SK-N-SH (cell line): ENCODE data around the gene R3HDM4. TPM values are rescaled to one million over a fixed set of nuclear protein-coding genes. Genes with fewer than 3 reads are reported as not detected.
A peak's percentile ranks its signal among the peaks of the same experiment; 100 is the strongest.

Experiments
- CTCF ChIA-PET: fragments of 300-600, 350-600 bp; formaldehyde crosslinking; extraction: SDS; loops from one replicate; lab custom pipeline; 2021; lab: Yijun Ruan, JAX
- POLR2A ChIA-PET: fragments of 350-600 bp; sonication (Branson Sonifier 250); formaldehyde crosslinking; extraction: SDS; loops from one replicate; lab custom pipeline; 2020; ENCODE audit warnings: antibody characterized with exemption, inconsistent platforms; lab: Yijun Ruan, JAX
- DNase-seq: peaks from one replicate; pipeline ENCODE4 v3.0.0; 2012
- H2AFZ ChIP-seq: fragments of 200-600 bp; sonication (generic); 2 replicates; pipeline ENCODE4 v1.8.1; 2016; ENCODE audit warnings: antibody characterized with exemption, mild to moderate bottlenecking, low read depth
- H3F3A ChIP-seq: fragments of 200-600 bp; sonication (generic); replicated peaks from 2 replicates; pipeline ENCODE3; 2016; ENCODE audit warnings: antibody characterized with exemption, mild to moderate bottlenecking; ENCODE audit not compliant: insufficient read depth
- H3K27ac ChIP-seq, 2 experiments: fragments of 200-500 bp in 1 of 2; fragments of 200-600 bp in 1 of 2; sonication (Bioruptor generic) in 1 of 2; sonication (generic), shearing (Covaris generic) in 1 of 2; 2 replicates each; pipeline versions ENCODE4 v1.5.1 to v1.6.1; 2014 to 2016; ENCODE audit warnings: low read depth in 2 of 2, inconsistent platforms in 1 of 2, low read length in 1 of 2, mild to moderate bottlenecking in 1 of 2, mixed read lengths in 1 of 2
- H3K27me3 ChIP-seq: fragments of 200-600 bp; sonication (generic), shearing (Covaris generic); 2 replicates; pipeline ENCODE4 v1.6.1; 2016; ENCODE audit warnings: mixed run types; ENCODE audit not compliant: insufficient read depth
- H3K36me3 ChIP-seq, 2 experiments: fragments of 200-500 bp in 1 of 2; fragments of 200-600 bp in 1 of 2; sonication (Bioruptor generic) in 1 of 2; sonication (generic) in 1 of 2; replicated peaks in 1 of 2; 2 replicates each; pipeline versions ENCODE3 to v1.5.1; 2014 to 2016; ENCODE audit warnings: low read length in 1 of 2, mild to moderate bottlenecking in 1 of 2; ENCODE audit not compliant: insufficient read depth in 2 of 2, control insufficient read depth in 1 of 2
- H3K4me1 ChIP-seq, 2 experiments: fragments of 200-500 bp in 1 of 2; fragments of 200-600 bp in 1 of 2; sonication (Bioruptor generic) in 1 of 2; sonication (generic), shearing (Covaris generic) in 1 of 2; 2 replicates each; pipeline versions ENCODE4 v1.5.1 to v1.6.1; 2014 to 2016; ENCODE audit warnings: low read depth in 1 of 2, low read length in 1 of 2, mixed run types in 1 of 2; ENCODE audit not compliant: insufficient read depth in 2 of 2, control insufficient read depth in 1 of 2
- H3K4me2 ChIP-seq: fragments of 200-600 bp; sonication (generic), shearing (Covaris generic); 2 replicates; pipeline ENCODE4 v1.6.1; 2017; ENCODE audit warnings: mixed run types
- H3K4me3 ChIP-seq, 2 experiments: fragments of 200-500 bp in 1 of 2; fragments of 200-600 bp in 1 of 2; sonication (Bioruptor generic) in 1 of 2; sonication (generic), shearing (Covaris generic) in 1 of 2; 2 replicates each; pipeline versions ENCODE4 v1.5.1 to v1.8.1; 2014 to 2016; ENCODE audit warnings: low read depth in 2 of 2, inconsistent platforms in 1 of 2, low read length in 1 of 2, mild to moderate bottlenecking in 1 of 2, mixed read lengths in 1 of 2, moderate library complexity in 1 of 2
- H3K79me2 ChIP-seq: fragments of 200-600 bp; sonication (generic); 2 replicates; pipeline ENCODE4 v1.8.1; 2017; ENCODE audit warnings: mild to moderate bottlenecking; ENCODE audit not compliant: insufficient read depth
- H3K9ac ChIP-seq: fragments of 200-600 bp; sonication (generic); 2 replicates; pipeline ENCODE4 v1.6.1; 2017; ENCODE audit warnings: mixed run types
- H3K9me2 ChIP-seq: fragments of 200-600 bp; sonication (generic); 2 replicates; pipeline ENCODE4 v1.6.1; 2017; ENCODE audit warnings: mixed run types
- H3K9me3 ChIP-seq: fragments of 200-600 bp; sonication (generic); 2 replicates; pipeline ENCODE4 v1.6.1; 2017; ENCODE audit warnings: mixed run types, mild to moderate bottlenecking, moderate library complexity
- H4K20me1 ChIP-seq: fragments of 200-600 bp; sonication (generic); 2 replicates; pipeline ENCODE4 v1.6.1; 2017; ENCODE audit warnings: mild to moderate bottlenecking, mixed run types; ENCODE audit not compliant: insufficient read depth
- EZH2phosphoT487 ChIP-seq: fragments of 200-600 bp; sonication (generic); IDR thresholded peaks from 2 replicates; pipeline ENCODE4 v1.6.1; 2017; ENCODE audit warnings: low read depth, mixed run types, mild to moderate bottlenecking, antibody characterized with exemption, moderate library complexity, borderline replicate concordance
- FOSL2 ChIP-seq: IDR thresholded peaks from 2 replicates; pipeline ENCODE4 v1.4.0; 2012; ENCODE audit warnings: low read depth, mild to moderate bottlenecking, moderate library complexity, borderline replicate concordance
- MXI1 ChIP-seq: IDR thresholded peaks from 2 replicates; pipeline ENCODE4 v1.6.1; 2012; ENCODE audit warnings: mild to moderate bottlenecking, low read depth, low read length, improper control_type of control experiment
- NFIC ChIP-seq: IDR thresholded peaks from 2 replicates; pipeline ENCODE4 v1.4.0; 2012; ENCODE audit warnings: borderline replicate concordance
- PBX3 ChIP-seq: IDR thresholded peaks from 2 replicates; pipeline ENCODE4; 2012
- RAD21 ChIP-seq: IDR thresholded peaks from 2 replicates; pipeline ENCODE4 v1.6.1; 2012; ENCODE audit warnings: mild to moderate bottlenecking, low read length
- RFX5 ChIP-seq: IDR thresholded peaks from 2 replicates; pipeline ENCODE4 v1.6.1; 2012; ENCODE audit warnings: mild to moderate bottlenecking, improper control_type of control experiment, low read length
- SMC3 ChIP-seq: IDR thresholded peaks from 2 replicates; pipeline ENCODE4 v1.6.1; 2012; ENCODE audit warnings: low read depth, low read length, improper control_type of control experiment
- TCF12 ChIP-seq: IDR thresholded peaks from 2 replicates; pipeline ENCODE4 v1.4.0; 2012
- TEAD4 ChIP-seq: IDR thresholded peaks from 2 replicates; pipeline ENCODE4 v1.4.0; 2012; ENCODE audit warnings: mild to moderate bottlenecking, borderline replicate concordance; ENCODE audit not compliant: insufficient read depth
- USF2 ChIP-seq: fragments of 150-350 bp; IDR thresholded peaks from 2 replicates; pipeline ENCODE4 v1.6.1; 2017; ENCODE audit warnings: antibody characterized with exemption, low read length, low read depth, borderline replicate concordance
- WGBS: methylation state at CpG from one replicate; pipeline ENCODE4 v1.1.6; 2017; ENCODE audit warnings: low lambda C conversion rate; 5-methylcytosine and 5-hydroxymethylcytosine counted together
- polyA plus RNA-seq, 3 experiments: library from polyadenylated mRNA; depleted of rRNA; stranded (reverse); fragments of >200 nt; gene quantifications; 2 replicates each; pipeline ENCODE4 v1.2.3, GENCODE V29; 2012

Gene R3HDM4
- polyA plus RNA-seq, 1 of the 3 experiments (the other 2 are of a cell fraction): 39.2 TPM

GRCh38 chr19:873084-873483 is 39.9 kb downstream of the R3HDM4 start:
- CTCF ChIA-PET: interaction anchor here (0.6 kb wide), 1 partner anchor 103 kb away, joined by 4 read pairs; no protein-coding TSS in a partner anchor
- no peak overlapping the region for H3K9ac ChIP-seq

GRCh38 chr19:872266-872951 is 40.6 kb downstream of the R3HDM4 start:
- H3K9me3 ChIP-seq: no peaks in the 10 kb centered on the region
- no peak overlapping the region for H2AFZ ChIP-seq
- peaks cover 22% of the 10 kb centered on the region for H3F3A ChIP-seq
- no peaks in the 10 kb centered on the region for H3K79me2 ChIP-seq
- 80% methylated on average over 26 of the region's 27 CpGs for WGBS
- TF ChIP-seq USF2 (no peak), SMC3 (no peak), RFX5 (no peak), RAD21 (no peak), PBX3 (no peak), TEAD4 (no peak)
- TF ChIP-seq, all 33 proteins: peak for 0
- Histone ChIP-seq H3K4me3 (no peak overlapping the region), H3K9me2 (no peaks in the 10 kb centered on the region), H3K4me1 (peaks cover 4 to 16% of the 10 kb centered on the region in 2 experiments; a peak in 2 of 4 replicates), H3K9ac (no peak overlapping the region), H3K4me2 (no peak overlapping the region), H3K36me3 (peaks cover 3 to 51% of the 10 kb centered on the region in 2 experiments), H3K27me3 (no peaks in the 10 kb centered on the region), H4K20me1 (no peaks in the 10 kb centered on the region), H3K27ac (no peak overlapping the region; a peak in 1 of 4 replicates)
- no peak for DNase-seq
- ChIA-PET POLR2A (no interaction called here), CTCF (interaction anchor here (0.6 kb wide), 1 partner anchor 102 kb away, joined by 4 read pairs; no protein-coding TSS in a partner anchor)

More at GRCh38 chr19:873084-873483, 39.9 kb downstream of the R3HDM4 start:
- Histone ChIP-seq H2AFZ (no peak overlapping the region), H3K27me3 (no peaks in the 10 kb centered on the region), H3K36me3 (peaks cover 3 to 44% of the 10 kb centered on the region in 2 experiments), H3K4me1 (peaks cover 4 to 16% of the 10 kb centered on the region in 2 experiments; a peak in 2 of 4 replicates), H3K79me2 (no peaks in the 10 kb centered on the region), H3F3A (peaks cover 22% of the 10 kb centered on the region), H4K20me1 (no peaks in the 10 kb centered on the region), H3K4me3 (no peak overlapping the region), H3K4me2 (no peak overlapping the region), H3K9me2 (no peaks in the 10 kb centered on the region), H3K27ac (no peak overlapping the region), H3K9me3 (no peaks in the 10 kb centered on the region)
- POLR2A ChIA-PET: no interaction called here
- DNase-seq: peak; percentile 68
- 90% methylated on average over 13 of the region's 13 CpGs for WGBS
- TF ChIP-seq FOSL2: no peak
- TF ChIP-seq NFIC: no peak
- TF ChIP-seq RFX5: no peak
- no peak for TF ChIP-seq TCF12
- TF ChIP-seq TEAD4: no peak
- TF ChIP-seq MXI1: no peak
- TF ChIP-seq EZH2phosphoT487: no peak
